ENCODE measurements around the gene MUC5AC.

MUC5AC gene

GRCh38 chr11:1121813-1122663 is 35.7 kb upstream of the MUC5AC start:
- no peak for DNase-seq (ENCODE audit: low read depth in 2 of 3, low spot score in 1 of 3)

DNA sequence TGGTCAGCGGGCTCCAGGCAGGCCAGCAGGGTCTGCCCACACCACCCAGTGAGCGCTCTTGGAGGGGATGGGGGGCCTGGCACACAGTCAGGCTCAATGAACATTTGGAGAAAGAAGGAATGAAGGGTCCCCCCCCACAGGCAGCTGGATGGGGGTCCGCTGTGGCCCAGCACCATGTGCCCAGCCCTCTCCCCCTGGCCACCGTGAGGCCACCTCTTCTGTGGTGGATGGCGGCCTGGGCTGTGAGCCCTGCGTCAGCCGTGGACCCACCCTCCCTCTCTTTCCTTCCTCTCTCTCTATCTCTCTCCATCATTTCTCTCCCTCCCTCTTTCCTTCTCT is 35.1 kb upstream of the MUC5AC start:
- no peak for DNase-seq (ENCODE audit: low read depth in 2 of 3, low spot score in 1 of 3)

DNA sequence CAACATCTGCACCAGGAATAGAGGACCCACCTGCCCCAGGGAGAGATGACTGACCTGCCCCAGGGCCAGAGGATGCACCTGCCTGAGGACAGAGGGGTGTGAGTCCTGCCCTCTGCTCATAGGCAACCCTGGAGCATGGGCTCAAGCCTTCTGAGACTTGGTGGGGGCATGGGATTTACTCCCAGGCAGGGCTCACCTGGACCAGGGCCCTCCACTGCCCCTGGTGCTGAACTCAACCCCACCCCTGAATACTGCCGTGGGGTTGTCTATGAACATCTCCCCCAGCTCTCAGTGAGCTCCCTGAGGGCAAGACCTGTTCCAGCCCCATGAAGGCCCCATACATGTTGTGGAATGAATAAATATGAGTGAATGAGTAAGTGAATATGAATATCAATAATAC is 33.8 kb upstream of the MUC5AC start:
- DNase-seq (ENCODE audit: low read depth in 2 of 3, low spot score in 1 of 3), result no peak

- no peak for DNase-seq (ENCODE audit: low read depth in 2 of 3, low spot score in 1 of 3)
Observed at GRCh38 chr11:1125803-1126202, 31.9 kb upstream of the MUC5AC start.

DNA sequence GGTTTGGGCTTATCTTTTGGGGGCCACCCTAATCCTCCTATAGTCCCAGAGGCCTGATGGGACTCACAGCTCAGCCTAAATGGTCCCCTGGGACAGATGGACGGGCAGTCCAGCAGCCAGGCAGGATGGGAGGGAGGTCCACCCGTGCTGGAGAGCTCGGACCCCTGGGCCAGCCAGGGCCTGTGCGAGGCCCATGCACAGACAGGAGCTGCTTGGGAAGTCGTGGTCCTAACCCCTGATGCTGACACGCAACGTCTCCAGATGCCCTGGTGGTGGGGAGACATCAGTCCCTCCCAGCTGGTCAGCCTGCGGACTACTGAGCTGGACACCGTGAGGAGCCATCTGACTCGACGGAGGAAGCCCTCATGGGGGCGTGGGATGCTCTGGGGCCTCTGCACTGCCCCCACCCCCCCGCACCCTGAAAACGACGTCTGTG is 31.2 kb upstream of the MUC5AC start:
- DNase-seq (ENCODE audit: low read depth in 2 of 3, low spot score in 1 of 3), result no peak

DNA sequence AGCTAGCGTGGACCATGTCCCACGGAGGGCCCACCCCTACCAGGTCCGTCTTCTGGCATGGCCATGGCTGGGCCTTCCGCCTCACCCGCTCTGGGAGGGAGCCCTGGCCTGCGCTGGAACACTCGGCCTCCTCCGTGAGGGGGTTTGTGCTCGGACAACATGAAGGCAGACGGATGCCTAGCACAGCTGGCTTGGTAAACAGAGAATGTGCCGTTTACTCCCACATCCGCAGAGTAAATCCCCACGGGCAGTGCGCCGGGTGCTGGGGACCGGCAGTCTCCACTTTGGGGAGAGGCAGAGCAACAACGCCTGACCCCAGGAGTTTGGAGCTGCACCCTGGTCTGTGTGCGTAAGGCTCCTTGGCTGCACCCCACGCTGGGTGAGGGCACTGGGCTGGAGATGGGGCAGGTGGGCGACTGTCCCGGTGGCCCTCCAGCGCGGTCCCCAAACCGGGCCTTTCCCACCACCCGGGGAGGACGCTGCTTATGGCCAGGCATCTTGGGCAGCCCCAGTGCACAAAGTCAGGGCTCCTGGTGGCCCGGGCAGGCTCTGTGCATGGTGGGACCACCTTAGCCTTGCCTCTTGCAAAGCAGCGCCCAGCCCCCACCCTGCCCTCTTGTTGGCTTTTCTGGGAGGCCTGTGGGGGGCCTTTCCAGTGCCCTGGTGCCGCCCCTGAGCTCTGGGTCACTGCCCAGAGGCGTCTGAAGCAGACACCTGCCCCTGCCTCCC is 30.7 kb upstream of the MUC5AC start:
- DNase-seq (ENCODE audit: low read depth in 2 of 3, low spot score in 1 of 3), result no peak

DNA sequence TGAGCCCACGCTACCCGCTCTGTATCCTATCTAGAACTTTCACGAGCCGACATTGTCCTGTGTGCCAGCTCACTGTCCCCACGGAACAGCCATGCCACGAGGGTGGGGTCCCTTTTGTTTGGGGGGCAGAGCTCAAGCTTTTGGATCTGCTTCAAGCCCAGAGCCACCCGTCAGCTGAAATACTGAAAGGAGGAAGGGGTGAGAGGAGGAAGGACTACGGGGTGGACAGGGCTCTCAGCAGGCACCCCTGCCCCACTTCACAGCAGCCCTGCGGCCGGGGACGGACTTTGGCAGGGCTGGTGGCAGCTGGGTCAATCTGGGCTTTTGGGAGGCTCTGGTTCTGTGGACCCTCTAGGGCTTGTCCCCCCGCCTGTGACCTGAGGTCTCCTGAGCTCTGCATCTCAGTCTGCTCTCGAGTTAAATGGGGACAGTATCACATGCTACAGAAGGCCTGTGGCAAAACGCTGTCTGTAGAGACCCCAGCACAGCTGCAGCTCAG is 30.0 kb upstream of the MUC5AC start:
- no peak for DNase-seq (ENCODE audit: low read depth in 2 of 3, low spot score in 1 of 3)

GRCh38 chr11:1128311-1129142 is 29.2 kb upstream of the MUC5AC start:
- no peak for DNase-seq (ENCODE audit: low read depth in 2 of 3, low spot score in 1 of 3)

DNA sequence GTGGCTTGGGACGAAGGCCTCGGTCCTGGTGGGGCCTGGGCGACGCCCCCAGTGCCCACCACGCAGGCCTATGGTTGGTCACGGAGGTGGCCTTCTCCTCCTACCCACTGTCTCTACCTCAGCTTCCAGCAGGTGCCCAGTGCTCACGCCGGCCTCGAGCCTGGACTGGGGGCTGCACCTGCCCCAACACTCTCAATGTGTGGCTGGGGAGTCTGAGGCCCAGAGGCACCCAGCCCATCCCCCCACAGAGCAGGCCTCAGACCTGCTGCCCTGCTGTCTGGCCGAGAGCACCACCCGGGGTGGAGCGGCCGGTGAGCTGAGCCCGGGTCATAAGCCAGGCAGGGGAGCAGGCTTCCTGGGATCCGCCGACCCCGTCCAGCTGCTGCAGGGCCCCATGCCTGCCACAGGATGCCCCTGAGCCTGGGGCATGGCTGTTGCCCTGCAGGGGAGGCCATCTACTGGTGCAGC is 28.6 kb upstream of the MUC5AC start:
- DNase-seq (ENCODE audit: low read depth in 2 of 3, low spot score in 1 of 3), result no peak

DNA sequence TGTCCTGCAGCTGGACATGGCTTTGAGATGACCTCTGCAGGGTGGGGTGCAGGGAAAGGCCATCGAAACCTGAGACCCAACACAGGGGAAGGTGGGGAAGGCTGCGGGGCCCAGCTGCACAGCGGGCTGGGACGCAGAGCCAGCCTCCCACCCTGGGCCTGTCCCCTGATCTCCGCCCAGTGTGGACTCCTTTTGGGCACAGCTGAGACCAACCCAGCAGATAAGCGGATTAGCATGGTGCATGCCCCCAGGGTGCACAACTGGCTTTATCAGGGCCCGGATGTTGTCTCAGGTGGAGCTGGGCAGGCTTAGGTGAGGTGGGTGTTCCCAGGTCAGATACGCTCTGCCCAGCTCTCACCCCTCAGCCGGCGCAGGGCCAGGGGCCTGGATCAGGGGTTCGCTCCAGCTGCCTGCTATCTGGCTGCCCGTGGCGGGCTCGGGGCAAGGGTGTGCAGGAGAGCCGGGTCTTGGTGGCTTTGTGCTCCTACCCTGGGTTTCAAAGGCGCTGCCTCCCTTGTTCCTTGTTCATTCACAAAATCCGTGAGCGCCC is 28.1 kb upstream of the MUC5AC start:
- DNase-seq (ENCODE audit: low read depth in 2 of 3, low spot score in 1 of 3), result no peak

DNA sequence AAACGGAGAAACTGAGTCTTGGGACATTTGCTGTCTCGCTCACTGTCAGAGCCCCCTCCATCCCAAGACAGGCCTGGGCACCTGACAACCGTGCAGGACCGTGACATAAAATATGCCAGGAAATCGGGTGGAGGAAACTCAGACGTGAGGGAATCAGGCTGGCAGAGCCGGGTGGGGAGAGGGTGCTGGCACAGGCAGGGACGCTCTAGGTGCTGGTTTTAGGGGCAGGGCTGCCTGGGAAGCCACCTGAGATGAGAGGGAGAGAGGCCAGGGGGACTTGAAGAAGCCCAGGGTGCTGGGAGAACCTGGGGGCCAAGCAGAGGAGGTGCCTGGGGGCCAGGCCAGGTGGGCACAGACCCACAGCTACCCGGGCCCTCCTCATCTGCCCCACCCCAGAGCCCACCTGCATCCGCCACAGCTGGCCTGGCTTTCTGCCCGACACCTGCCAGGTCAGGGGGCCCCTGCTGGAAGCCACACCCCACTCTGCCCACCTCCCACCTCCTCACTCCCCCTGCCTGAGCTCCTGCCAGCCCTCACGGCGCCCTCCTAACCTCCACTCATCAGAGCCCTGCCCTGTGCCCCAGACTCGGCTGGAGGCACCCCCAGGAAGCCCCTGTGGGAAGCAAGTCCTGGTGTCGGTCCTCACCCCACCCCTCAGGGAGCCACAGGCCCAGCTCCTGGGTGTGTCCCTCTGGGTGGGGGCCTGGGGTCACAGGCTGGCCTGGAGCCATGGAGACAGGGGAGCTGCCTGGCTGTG is 27.3 kb upstream of the MUC5AC start:
- DNase-seq (ENCODE audit: low read depth in 2 of 3, low spot score in 1 of 3), result no peak

DNA sequence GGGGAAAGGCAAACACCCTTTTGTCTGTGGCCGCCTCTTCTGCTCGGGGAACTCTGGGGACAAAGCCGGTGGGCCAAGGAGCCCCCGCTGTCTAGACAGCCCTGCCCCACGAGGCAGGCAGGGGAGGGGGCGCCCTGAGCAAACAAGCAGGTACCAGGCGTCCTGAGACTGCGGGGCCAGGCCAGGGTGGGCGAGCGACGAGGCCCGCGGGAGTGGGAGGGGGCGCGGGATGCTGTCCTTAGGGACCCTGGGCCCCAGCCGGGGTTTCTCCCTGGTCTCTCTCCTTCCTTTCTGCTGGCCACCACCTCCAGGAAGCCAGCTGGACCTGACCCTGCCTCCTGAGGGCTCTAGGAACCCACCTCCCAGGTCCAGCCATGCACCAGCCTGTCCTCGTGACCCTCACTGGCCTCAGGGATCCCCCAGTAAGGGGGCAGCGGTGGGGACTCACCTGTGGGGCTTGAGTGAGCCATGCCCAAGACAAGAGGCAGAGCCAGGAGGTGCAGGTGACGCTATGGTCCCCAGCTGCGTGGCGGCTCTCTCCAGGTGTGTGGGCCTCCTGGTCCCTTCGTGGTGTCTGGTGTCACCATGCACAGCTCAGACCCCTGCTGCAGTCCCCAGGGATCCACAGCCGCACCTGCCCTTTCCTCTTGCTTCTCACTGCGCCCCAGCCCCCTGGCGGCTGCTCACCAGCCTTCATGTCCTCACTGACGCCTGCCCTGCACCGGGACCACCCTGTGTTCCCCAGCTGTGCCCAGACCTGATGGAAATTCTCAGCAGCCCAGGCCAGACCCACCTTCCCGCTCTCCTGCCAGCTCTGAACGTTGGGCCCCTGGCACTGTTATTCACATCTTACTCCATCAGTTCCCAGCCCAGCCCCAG is 26.5 kb upstream of the MUC5AC start:
- no peak for DNase-seq (ENCODE audit: low read depth in 2 of 3, low spot score in 1 of 3)

DNA sequence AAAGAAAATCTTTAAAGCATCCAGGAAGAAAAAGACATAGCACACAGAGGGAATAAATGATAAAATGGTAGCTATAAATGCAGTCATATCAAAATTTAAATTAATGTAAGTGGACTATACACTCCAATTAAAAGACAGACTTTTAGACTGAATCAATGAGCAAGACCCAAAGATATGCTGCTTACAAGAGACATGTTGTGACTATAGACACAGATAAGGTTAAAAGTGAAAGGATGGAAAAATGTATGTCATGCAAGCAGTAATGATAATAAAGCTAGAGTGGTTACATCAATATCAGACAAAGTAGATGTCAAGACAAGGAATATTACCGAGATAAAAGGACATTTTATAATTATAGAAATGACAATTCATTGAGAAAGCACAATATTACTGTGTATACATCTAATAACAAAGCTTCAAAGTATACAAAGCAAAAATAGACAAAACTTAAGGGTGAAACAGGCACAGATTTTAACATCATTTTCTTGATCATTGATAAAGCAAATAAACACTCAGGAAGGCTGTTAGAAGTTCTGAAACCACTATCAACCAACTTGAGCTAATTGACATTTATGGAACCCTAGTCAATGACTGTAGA is 22.8 kb upstream of the MUC5AC start:
- DNase-seq (ENCODE audit: low read depth in 2 of 3, low spot score in 1 of 3), result no peak

DNA sequence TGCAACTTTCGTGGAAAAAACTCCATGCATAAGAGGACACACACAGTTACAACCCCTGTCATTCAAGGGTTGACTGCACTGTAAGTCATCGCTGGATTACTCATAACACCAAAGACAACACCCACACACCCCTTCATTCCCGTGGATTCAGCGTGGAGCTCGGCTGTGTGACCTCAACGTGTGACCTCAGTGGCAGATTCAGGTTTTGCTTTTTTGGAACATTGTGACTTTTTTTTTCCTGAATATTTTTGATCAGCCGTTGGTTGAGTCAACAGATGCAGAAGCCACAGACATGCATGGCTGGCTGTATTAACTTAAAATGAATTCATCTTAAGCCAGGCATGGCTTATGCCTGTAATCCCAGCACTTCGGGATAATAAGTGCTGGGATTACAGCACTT is 19.7 kb upstream of the MUC5AC start:
- DNase-seq (ENCODE audit: low read depth in 2 of 3, low spot score in 1 of 3), result peak in 1 of 3 donors; percentile 11

GRCh38 chr11:1139441-1140083 is 18.2 kb upstream of the MUC5AC start:
- DNase-seq (ENCODE audit: low read depth in 2 of 3, low spot score in 1 of 3), result no peak

DNA sequence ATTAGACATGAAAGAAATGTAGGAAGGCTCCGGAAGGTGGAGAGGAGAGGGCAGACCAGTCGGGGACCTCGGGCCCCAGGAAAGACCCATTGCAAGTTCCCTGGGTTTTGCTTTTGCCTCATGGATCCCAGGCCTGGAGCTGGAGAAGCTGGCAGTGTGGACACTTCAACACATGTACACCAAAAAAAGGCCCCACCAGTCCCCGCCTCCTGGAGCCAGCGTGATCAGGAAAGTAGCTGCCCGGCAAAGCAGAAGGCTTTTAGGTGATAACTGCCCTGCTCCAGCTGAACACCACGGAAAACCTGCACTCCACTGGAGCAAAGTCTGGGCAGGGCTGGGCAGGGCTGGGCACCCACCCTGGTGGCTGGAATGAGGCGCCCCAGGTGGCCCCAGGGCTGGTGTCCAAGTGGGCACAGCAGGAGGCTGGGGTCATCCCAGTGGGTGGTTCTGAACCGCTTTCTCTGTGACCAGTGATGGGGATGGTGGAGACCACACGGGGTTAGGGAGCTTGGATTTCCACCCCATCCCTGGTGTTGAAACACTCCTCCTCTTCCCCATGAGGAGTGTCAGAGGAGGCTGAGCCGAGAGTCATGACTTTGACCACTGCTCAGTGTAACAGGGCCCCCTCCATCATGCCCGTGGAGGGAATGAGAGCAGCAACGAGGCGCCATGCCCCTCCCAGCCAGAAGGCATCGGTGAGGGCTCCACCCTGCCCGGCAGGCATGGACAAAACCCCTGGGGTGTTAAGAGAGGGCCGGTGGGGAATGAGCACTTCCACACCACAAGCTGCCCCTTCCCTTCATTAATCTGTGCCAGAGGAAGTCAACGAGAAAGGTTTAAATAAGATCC is 16.9 kb upstream of the MUC5AC start:
- no peak for DNase-seq (ENCODE audit: low read depth in 2 of 3, low spot score in 1 of 3)

DNA sequence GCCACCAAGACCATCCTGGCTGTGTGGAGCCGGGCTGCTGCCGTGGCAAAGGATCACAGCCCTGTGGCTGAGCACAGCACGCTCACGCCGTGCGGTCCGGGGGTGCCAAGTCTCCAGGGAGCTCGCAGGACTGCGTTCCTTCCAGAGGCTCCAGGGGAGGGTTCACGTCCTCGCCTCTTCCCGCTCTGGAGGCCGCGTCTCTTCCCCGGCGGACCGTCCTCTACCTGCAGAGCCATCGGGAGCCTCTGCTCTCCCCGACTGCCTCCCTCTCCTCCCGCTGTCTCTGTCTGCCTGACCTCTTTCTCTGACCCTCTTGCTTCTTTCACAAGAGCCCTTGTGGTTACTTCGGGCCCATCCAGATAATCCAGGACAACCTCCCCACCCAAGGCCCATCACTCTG is 11.4 kb upstream of the MUC5AC start:
- DNase-seq (ENCODE audit: low read depth in 2 of 3, low spot score in 1 of 3), result no peak

DNA sequence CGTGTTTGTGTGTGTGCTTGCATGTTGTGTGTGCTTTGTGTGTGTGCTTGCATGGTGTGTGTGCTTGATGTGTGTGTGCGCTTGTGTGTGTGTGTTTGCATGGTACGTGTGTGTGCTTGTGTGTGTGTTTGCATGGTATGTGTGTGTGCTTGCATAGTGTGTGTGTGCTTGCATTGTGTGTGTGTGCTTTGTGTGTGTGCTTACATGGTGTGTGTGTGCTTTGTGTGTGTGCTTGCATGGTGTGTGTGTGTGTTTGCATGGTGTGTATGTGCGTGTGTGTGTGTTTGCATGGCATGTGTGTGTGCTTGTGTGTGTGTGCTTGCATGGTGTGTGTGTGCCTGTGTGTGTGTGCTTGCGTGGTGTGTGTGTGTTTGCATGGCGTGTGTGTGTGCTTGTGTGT is 10.0 kb upstream of the MUC5AC start:
- no peak for DNase-seq (ENCODE audit: low read depth in 2 of 3, low spot score in 1 of 3)

Data from stimulated activated CD4-positive, alpha-beta T cell treated with anti-CD3 and anti-CD28 coated beads, Interleukin-12 subunit alpha, Interleukin-12 subunit beta, amount 100 ng/mL, for 48 hours (primary cell).